GM12801 (cell line): ENCODE measurements around the gene TENT4A.

ENCODE experiments used
- TF ChIP-seq, protein P1 (sequence below): IDR thresholded peaks from one replicate; pipeline ENCODE4 v1.5.1; 2011; ENCODE audit warnings: control low read depth; ENCODE audit not compliant: insufficient read length; ENCODE audit errors: extremely low read depth

TENT4A gene

DNA sequence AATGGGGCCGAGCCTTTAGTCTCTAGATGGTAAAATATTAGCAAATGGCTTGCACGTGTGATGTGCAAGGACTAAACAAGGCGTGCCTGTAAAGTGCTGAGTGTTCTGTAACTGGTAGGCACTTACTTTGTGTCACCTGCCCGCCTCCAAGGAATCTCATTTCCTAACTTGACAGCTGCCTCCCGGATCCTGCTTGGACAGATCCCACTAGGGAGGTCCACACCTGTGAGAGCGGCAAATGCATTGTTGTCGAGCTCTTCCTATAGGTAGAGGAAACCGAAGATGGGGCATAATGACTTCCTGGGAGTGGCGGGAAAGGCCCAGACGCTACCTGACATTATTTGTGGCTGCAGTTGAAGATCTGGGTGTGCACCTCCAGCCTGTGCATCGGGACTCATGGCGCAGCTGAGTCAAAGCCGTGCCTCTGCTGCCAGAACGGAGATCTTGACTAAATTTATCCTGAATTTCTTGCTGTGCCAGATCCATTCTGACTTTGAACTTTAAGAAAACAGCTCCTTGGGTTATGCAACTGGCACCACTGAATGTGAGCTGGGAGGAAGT, 79.8 kb downstream of the TENT4A start:
- TF ChIP-seq, protein P1, sequence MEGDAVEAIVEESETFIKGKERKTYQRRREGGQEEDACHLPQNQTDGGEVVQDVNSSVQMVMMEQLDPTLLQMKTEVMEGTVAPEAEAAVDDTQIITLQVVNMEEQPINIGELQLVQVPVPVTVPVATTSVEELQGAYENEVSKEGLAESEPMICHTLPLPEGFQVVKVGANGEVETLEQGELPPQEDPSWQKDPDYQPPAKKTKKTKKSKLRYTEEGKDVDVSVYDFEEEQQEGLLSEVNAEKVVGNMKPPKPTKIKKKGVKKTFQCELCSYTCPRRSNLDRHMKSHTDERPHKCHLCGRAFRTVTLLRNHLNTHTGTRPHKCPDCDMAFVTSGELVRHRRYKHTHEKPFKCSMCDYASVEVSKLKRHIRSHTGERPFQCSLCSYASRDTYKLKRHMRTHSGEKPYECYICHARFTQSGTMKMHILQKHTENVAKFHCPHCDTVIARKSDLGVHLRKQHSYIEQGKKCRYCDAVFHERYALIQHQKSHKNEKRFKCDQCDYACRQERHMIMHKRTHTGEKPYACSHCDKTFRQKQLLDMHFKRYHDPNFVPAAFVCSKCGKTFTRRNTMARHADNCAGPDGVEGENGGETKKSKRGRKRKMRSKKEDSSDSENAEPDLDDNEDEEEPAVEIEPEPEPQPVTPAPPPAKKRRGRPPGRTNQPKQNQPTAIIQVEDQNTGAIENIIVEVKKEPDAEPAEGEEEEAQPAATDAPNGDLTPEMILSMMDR = no peak

DNA sequence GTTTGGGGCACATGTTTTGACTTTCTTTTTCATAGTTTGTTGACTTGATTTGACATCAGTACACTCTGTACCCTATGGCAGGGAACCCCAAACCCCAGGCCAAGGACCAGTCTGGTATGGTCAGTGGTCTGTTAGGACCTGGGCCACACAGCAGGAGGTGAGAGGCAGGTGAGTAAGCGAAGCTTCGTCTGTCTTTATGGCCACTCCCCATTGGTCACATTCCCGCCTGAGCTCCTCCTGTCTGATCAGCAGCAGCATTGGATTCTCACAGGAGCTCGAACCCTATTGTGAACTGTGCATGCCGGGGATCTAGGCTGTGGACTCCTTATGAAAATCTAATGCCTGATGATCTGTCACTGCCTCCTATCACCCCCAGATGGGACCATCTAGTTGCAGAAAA, 88.0 kb downstream of the TENT4A start:
- TF ChIP-seq, protein P1 = no peak

DNA sequence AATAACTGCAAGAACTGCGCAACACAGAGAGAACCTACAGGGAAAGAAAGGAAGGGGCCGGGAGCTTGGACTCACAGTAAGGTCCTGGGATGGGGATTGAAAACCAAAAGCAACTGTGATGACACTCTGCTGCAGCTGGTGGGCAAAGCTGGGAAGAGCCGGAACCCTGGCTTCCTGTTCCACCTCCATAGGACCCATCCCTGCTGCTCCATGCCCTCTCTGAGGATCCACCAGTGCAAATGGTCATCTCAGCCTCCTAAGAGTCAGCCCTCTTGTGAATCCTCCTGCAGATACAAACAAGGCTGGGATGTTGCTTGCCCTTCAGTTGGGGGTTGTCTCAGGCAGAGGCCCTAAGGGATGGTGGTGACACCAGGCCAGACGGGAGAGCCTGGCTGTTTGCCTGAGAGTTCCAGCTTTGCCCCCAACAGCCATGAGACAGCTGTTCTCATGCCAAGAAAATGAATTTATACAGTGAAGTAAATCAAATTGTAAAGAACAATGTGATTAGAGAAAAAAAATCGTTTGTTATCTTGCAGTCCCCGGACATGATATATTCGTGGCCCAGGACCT, 90.8 kb downstream of the TENT4A start:
- TF ChIP-seq, protein P1 = no peak

DNA sequence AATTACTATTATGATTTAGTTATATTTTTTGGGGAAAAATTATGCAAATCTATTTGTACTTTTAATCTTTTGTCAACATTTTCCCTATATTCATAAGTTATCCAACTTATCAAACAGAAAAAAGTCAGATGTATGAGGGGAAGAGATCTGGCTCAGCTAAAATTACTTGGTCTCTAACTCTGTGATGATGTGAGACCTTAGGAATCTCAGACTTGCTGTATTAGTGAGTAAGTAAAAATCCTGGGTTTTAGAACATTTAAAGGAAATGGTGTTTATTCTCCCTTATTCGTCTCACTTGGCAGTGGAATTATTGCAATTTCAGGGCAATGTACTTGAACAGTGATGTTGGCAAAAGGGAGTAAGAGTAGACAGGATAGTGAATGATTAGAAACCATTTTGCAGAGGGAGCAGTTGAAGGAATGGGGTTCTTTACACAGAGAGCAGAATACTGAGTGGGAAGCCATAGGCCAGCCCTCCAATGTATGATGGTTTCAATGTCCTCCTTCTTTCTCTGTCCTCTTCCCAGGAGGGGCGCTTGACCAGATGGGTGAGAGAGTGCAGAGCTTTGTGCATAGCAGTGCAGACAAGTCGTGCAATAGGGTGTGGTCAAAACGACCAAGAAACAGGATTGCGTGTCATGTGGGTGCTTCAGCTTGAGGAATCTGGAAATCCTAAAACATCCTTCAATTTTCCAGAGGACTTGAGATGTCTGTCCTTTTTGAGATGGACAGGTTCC, 91.7 kb downstream of the TENT4A start:
- TF ChIP-seq, protein P1 = no peak

DNA sequence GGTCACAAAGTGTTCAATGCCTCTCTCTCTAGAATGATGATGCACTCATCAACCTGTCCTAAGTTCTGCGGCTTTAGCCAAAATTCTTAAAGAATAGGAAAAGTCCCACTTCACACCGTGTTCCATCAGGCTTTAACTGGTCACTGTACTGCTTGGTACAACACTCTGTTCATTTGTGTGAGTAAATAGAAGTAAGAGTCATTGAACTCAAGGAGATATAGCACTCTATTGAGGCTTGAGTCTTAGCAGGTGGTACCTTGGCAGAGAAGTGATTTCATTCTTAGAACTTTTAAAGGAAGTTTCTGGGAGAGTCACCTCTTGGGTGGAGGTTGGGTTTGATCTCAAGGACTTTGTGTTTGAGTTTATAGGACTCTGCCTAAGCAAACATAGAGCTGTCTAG, 92.6 kb downstream of the TENT4A start:
- TF ChIP-seq, protein P1 = no peak
